HG03175 (cell line): ENCODE results near the gene MACROD2.
"Not testable (repeated sequence)": the region's sequence is repeated elsewhere in the genome, so short reads cannot be mapped to it uniquely, and the experiment has no call there.

Source experiments
- ATAC-seq: cut with Tn5 transposase; IDR thresholded peaks from one replicate; pipeline ENCODE4 v1.9.1; 2021; ENCODE audit warnings: mild to moderate bottlenecking, moderate library complexity; ENCODE audit not compliant: unreplicated experiment

Gene MACROD2

DNA sequence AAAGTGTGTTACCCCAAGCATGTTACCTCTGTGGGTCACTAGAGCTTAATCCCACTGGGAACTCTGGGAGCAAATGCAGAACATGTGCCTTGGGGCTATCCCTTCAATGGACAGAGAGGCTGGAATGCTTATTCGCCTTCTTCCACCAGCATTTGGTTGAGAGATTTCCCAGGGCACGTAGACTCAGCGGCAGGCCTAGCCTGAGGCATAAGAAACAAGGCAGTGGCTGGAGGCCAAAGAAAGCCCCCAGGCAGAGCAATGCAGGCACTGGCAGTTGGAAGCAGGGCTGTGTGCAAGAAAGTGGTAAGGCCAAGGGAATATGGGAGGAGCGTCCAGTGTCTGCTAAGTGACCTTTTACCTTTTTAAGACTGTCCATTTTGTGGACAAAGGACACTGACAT is 456.1 kb downstream of the MACROD2 start:
- no peak for ATAC-seq

DNA sequence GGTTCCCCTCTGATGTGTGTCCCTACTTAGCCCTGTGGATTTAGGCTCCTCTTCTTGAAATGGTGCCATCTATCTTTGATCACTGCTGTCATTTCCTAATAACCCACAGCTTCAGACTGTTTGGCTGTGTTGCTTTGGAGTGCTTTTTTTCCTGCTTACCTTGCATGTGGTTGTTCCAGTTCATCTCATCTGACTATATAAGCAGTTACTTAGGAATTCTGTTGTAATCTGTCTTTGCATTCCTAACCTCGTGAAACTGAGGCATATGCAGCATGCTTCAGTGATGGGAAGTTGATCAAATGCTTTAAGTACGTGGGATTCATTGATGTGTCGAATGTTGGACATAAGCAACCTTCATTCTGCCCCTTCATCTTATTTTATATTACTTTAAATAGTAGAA is 457.9 kb downstream of the MACROD2 start:
- no peak for ATAC-seq

DNA sequence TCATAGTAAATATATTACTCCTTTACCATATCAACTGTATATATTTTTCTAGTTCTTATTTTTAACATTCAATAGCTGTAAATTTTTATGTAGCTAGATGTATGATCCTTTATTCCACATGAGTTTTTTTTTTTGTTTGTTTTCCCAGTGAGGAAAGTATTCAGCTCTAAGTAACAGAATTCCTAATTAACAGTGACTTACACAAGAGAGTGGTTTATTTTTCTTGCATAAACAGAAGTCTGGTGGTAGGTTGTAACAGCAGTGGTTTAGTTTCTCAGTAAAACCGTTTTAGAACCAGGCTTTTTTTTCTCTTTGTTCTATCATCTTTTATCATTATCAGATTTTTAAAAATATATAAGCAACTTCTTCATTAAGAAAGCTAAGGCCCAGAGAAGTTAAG is 459.0 kb downstream of the MACROD2 start:
- no peak for ATAC-seq

DNA sequence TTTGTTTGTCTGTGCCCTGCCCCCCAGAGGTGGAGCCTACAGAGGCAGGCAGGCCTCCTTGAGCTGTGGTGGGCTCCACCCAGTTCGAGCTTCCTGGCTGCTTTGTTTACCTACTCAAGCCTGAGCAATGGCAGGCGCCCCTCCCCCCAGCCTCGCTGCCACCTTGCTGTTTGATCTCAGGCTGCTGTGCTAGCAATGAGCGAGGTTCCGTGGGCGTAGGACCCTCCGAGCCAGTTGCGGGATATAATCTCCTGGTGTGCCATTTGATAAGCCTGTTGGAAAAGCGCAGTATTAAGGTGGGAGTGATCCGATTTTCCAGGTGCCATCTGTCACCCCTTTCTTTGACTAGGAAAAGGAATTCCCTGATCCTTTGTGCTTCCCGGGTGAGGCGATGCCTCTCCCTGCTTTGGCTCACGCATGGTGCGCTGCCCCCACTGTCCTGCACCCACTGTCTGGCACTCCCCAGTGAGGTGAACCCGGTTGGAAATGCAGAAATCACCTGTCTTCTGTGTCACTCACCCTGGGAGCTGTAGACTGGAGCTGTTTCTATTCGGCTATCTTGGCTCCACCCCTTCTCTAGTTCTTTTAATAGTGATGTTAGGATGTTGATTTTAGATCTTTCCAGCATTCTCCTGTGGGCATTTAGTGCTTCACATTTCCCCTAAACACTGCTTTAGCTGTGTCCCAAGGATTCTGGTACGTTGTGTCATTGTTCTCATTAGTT is 471.9 kb downstream of the MACROD2 start:
- ATAC-seq: not testable (repeated sequence)

DNA sequence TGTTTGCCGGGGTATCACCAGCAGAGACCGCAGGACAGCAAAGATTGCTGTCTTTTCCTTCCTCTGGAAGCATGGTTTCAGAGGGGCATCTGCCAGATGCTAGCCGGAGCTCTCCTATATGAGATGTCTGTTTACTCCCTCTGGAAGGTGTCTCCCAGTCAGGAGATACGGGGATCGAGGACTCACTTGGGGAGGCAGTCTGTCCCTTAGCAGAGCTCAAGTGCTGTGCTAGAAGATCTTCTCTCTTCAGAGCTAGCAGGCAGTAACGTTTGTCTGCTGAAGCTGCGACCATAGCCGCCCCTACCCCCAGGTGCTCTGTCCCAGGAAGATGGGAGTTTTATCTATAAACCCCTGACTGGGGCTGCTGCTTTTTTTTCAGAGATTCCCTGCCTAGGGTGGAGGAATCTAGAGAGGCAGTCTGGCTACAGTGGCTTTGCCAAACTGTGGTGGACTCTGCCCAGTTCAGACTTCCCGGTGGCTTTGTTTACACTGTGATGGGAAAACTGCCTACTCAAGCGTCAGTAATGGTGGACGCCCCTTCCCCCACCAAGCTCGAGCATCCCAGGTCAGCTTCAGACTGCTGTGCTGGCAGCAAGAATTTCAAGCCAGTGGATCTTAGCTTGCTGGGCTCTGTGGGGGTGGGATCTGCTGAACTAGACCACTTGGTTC is 475.0 kb downstream of the MACROD2 start:
- ATAC-seq: no peak

DNA sequence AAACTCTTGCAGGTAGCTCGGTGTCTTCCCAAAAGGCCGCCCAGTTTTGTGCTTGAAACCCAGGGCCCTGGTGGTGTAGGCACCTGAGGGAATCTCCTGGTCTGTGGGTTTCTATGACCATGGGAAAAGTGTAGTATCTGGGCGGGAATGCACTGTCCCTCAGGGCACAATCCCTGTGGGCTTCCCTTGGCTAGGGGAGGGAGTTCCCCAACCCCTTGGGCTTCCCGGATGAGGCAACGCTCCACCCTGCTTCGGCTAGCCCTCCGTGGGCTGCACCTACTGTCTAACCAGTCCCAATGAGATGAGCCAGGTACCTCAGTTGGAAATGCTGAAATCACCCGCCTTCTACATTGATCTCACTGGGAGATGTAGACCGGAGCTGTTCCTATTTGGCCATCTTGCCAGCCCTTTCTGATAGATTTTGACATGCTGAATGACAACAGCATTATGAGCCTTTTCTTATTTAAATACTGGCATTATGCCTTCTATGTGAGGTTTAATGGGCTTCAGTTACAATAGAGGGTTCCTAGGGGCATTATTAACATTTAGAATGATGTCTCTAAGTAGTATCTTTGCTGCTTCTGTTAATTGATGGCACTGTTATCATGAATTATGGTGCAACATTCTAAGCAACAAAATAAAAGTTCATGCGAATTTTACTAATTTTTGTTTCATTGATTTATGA is 475.8 kb downstream of the MACROD2 start:
- no peak for ATAC-seq

DNA sequence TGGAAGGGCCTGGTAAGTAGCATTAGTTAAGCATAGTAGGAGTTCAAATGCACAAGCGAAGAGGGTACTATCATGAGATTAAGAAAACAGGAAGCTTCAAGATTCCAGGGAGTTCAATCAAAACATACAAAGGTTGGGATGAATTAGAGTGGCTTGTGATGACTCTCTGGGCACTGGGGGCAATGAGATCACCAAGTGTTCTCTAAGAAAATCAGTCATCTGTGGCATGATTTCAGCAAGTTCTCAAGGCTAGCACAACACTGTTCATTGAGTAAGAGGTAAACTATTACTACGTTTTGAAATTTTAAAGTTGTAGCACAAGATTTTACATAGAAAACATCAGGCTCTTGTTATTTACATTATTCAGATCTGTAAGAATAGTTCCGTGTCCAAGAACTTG is 481.8 kb downstream of the MACROD2 start:
- no peak for ATAC-seq

DNA sequence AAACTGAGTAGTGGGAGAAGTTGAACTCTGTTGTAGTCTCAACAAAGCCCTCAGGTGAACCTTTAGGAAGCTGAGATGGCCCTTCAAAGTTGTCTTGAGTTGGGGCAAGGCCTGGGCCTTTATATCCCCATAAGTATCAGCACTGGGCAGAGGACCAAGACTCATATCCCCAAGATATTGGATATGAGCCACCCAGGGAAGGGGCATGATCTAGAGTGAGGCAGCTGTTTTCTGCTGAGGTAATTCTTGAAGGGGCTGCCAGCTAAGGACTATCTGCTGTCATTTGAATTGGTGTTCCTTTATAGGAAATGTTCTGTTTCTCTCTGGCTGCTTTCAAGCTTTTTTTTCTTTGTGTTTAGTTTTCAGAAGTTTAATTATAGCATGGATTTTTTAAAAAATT is 482.8 kb downstream of the MACROD2 start:
- ATAC-seq: no peak

DNA sequence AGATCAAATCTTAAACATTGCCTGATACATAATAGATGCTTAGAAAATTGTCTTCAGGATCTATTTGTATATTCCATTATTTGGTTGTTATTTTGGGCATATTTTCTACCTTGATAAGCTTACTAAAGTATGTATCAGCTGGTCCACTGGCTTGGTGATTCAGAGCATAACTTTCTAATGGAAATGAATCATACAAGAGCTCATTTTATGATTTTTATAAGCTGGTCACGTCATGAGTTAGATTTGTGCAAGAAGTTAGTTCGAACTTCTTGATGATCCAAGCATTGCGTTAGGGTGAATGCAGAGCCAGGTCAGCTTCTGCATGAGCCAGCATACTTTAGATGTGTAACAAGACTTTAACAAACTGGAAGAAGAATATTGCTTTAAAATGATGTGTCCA is 486.5 kb downstream of the MACROD2 start:
- ATAC-seq: no peak

DNA sequence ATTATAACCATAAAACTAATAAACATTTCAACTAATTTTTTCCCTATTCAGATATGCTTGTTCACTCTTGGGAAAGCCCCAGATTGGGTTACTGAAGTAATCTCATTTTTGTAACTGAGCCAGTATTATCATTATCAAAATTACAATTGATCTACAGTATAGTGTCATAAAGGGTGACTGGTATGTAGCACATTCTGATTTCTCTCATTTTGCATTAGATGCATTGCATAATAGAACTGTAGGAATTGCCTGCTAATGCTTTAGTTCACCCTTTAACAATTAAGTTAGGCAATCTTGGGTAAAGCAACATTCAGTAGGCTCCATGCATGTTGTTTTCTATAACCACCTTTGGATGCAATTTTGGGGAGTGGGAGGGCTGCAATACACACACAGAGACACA is 492.9 kb downstream of the MACROD2 start:
- no peak for ATAC-seq

DNA sequence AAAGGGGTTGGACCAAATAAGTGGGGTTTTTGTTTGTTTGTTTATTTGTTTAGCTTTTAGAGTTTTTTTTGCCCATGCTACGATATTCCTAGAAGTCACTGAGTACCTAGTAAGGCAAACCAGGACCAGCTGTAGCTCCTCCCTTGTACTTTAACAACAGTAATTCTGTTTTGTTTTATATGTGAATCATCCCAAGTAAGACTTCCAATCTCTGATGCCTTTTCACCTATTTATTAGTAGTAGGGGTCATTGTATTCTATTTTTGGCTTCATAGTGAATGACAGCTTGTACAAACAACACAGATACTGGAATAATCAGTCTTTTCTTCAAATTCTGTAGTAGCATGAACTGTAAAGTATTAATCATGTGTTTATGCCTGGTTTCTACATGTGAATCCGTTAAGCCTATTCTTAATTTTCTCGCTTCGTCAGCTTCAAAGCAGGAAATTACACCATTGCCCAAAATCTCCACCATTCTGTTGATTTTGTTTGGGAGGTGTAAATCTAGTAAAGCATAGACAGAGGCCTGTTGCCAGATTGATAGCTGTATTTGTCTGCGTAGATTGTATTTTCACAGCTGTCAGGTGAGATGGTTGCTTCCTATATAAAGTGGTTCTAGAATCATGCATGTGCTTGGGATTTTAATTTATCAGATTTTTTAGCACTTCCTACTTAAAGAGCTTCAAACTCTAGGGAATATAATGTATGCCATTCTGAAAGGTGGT is 493.6 kb downstream of the MACROD2 start:
- no peak for ATAC-seq

DNA sequence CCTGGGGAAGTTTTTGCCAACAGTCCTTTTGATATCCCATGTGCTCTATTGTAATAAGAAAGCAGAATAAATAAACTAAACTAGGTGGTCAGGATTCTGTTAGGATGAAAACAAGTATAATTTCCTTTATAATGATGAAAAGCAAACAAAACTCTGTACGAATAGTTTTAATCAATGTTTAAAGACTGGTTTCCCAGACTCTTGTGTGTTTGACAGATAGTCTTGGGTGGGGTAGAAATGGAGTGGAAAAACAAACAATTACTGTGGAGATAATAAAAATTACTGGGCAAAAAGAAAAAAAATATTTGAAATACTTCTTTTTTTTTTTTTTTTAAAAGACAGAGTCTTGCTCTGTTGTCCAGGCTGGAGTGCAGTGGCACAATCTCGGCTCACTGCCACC is 494.2 kb downstream of the MACROD2 start:
- ATAC-seq: no peak

DNA sequence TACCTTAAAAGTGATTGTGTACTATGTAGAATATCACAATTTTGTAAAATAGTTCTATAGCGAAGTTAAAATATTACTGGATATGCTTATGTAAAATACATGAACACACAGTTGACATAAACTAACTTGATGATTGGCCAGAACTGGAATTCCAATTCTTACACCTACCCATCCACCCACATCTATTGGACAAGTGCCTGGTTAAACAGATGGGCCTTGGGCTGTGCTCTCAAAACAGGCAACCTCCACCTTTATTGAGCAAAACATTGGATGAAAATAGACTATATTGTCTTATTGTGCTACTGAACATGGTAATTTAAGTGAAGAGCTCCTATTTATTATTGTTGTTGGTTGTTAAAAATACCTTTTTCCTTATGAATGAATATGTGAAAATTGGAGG is 496.1 kb downstream of the MACROD2 start:
- ATAC-seq: no peak

DNA sequence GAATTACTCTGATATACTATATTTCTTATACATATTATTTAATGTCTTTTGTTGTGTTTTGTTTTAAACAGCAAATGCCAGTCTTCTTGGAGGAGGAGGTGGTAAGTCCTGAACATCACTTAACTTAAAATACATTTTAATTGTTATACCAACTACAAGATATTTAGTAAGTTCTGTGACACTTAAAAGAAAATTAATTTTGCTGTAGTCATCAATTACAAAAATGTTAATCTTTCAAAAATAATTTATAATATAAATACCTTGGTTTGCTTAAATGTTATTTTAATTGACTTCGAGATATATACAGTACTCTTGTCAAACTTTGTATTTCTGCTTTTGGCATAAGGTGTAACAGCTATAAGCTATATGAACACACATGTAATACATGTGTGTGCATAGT is 498.1 kb downstream of the MACROD2 start:
- ATAC-seq: no peak

DNA sequence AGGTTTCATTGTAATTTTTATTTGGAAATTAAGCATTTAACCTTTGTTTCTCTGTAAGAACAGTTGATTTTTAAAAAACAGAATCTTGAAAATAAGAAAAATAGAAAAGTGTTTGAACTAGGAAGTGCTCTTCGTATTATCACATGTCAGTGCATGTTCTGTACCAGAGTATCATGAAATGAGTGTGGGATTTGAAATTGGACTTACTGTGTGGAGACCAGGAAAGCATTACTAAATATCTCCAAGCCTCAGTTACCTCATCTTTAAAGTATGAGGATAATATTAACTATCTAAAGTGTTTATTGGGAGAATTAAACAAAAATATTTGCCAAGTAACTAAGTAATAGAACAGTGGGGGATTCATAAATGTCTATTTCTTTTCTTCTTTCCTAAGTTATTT is 499.0 kb downstream of the MACROD2 start:
- ATAC-seq: no peak

DNA sequence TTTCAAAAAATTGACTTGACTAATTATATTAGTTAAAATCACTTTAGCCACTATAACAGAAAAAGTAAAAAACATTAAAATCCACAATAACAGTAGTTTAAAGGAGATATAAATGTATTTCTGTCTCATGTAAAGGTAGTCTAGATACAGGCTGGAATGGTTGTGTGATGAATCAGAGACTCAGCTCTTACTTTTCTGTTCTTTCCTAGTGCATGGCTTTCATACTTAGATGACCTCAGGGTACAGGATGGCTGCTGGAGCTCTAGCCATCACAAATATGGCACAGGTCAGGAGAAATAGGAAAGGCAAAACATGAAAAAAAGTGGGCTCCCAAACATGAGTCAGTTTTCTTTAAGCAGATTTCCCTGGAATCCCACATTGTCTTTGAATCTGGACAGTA is 499.8 kb downstream of the MACROD2 start:
- ATAC-seq: no peak

DNA sequence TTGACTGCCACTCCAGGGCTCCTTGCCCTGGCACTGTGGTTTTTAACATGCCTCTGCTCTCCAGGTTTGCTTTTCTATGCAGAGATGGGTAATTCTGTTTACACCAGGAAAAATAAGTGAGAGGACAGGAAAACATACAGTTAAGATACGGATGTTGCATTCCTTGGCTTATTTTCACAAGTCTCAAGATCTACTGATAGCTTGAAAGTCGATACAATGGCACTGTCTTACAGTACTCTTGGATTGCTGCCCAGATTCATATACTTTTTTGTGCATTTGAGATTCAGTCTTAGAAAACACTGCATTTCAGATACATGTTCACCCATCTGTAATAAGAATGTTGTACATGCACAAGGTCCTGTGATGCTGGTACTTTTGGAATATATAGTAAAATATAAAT is 501.7 kb downstream of the MACROD2 start:
- ATAC-seq: no peak

DNA sequence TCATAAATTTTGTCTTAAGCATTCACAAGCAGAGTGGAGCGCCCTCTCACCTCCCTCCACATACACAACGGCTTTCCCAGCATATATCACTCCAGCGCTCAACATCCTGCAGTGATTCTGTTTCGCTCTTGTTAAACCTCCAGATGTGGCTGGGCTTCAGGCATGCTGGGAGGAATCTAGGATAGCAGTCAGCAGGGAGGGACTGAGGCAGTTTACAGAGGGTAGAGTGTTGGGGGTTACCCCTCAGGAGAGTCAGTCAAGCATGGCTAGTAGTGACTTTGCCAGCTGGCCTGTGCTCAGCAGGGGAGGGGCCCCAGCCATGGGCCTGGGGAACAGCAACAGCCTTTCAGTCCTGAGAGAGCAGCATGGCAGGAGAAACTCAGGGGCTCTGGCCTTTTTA is 503.5 kb downstream of the MACROD2 start:
- ATAC-seq: no peak

DNA sequence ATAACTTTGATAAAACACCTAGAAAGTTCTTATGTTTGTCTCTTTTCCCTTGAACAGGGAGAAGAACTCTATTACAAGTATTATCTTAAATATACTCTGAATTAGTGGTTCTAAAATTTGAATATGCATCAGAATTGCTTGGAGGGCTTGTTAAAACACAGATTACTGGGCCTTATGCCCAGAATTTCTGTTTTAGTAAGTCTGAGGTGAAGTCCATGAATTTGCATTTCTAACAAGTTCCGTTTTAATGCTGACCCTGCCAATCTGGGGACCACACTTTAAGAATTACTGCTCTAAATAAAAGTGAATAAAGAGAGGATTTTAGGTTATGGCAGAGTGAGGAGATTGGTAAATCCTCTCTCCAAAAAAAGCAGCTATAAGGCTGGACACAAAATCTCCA is 510.2 kb downstream of the MACROD2 start:
- no peak for ATAC-seq

DNA sequence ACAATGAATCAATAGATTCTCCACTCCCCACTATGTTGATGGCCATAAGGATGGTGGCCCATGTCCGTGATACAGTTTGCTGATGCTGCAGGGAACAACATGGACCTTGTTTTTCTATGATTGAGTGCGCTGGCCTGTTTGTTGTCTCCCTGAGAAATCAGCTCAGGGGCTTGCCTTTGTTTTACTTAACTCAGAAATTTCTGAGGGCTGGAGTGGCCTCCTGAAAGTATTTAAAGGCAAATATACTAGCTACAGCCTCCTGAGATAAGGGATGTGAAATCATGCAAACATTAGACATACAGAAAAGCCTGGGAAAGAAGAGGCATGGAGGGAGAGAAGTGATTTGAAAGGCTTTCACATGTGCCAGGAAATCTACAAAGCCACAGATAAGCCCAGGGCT is 512.4 kb downstream of the MACROD2 start:
- no peak for ATAC-seq

DNA sequence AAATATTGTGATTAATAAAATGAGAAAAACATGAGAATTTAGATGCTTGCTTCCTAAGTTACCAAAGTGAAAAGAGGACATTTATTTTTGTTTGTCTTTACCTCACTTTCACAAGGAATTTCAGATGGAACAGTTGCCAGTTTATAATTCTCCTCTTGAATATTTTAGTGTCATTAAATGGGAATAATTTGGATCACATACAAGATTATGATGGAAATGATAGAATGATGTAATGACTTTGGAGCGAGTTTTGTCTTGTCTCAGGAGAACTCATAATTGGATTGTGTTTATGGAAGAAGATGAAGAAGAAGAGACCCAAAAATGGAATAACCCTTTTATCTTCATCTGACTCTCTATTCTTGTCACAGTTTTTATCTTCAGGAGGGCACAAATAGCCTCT is 515.0 kb downstream of the MACROD2 start:
- ATAC-seq: no peak

DNA sequence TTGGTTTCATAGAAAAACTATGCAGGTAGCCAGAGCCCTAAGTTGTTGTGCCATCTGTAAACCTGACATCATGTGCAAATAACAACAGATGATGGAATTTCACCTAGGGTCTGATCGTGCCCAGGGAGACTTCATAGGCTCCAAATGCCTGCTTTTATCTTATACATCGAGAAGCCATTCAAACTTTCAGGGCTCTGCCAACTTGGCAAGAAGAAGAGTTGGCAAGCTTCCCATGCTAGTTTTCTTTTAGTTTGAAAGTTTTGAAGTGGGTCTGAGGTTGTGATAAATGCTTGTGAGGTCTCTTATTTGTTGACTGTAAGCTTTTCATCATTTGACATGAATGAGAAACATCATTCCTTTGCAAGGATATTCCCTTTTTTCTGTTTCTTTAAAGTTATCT is 517.5 kb downstream of the MACROD2 start:
- ATAC-seq: no peak
